ENCODE results near the gene GIT2. TPM values are rescaled to one million over a fixed set of nuclear protein-coding genes. Genes with fewer than 3 reads are reported as not detected.

The GIT2 gene
- 37.6 TPM for total RNA-seq

DNA sequence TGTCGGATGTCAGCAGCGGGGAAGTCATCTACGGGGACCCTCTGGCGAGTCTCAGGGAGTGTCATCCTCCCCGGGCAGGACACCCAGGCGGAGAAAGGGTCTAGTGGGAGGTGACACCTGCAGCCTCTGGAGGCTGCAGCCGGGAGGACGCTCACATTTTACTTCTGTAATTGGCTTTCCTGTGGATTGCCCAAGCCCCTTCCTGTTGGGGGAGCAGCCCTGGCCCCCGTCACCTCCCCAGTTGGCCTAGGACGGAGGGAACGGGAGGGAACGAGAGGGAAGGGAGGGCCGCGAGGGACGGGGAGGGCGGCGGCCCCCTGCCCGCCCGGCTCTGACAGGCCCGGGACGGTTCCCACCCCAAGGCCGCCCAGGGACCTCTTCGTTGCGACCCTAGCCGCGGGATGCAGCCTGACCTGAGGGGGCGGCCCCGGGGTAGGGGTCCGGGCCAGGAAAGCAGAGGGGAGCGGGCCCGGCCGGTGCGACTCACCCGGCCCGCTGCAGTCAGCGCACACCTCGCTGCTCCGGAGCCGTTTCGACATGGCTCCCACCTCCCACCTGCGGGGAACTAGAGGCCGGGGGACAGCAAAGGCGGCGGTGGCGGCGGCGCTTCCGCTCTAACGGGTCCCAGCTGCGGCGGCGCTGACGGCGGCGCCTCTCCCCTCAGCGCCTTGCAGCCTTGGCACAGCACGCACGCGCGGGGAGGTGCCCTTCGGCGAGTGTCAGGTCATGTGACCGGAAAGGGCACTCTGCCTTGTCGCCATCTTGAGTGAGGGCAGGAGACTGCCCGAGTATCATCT lies at the start of gene GIT2:
GIT2 (minus strand) TSS at position 683 of the 797 bp plus-strand sequence; CDS start at position 539, 144 bp downstream.
- Histone ChIP-seq H3K9ac (ENCODE audit: low read depth in 1 of 3, low read length in 3 of 3) (peak within 1 kb of the TSS; percentile 84 to 92 (median 88)), H3K27me3 (ENCODE audit: control insufficient read depth in 3 of 3, insufficient read depth in 3 of 3, low read length in 3 of 3) (no peaks in the 10 kb centered on the region), H3K36me3 (ENCODE audit: control insufficient read depth in 3 of 3, insufficient read depth in 3 of 3, low read length in 3 of 3) (peaks cover 3 to 7% (median 4%) of the 10 kb centered on the region in 3 donors), H3K27ac (ENCODE audit: low read depth, low read length) (peak within 1 kb of the TSS; percentile 57), H3K4me3 (ENCODE audit: low read length in 3 of 3) (peak within 1 kb of the TSS; percentile 86 to 90 (median 89)), H3K4me1 (ENCODE audit: control insufficient read depth in 3 of 3, insufficient read depth in 3 of 3, low read length in 3 of 3) (peaks cover 26 to 33% (median 27%) of the 10 kb centered on the region in 3 donors), H3K9me3 (ENCODE audit: control insufficient read depth in 3 of 3, low read length in 3 of 3) (no peaks in the 10 kb centered on the region)

- Histone ChIP-seq H3K4me1 (ENCODE audit: control insufficient read depth in 3 of 3, insufficient read depth in 3 of 3, low read length in 3 of 3) (peaks cover 17 to 47% (median 41%) of the 10 kb centered on the region in 3 donors), H3K27me3 (ENCODE audit: control insufficient read depth in 3 of 3, insufficient read depth in 3 of 3, low read length in 3 of 3) (no peaks in the 10 kb centered on the region), H3K9me3 (ENCODE audit: control insufficient read depth in 3 of 3, low read length in 3 of 3) (no peaks in the 10 kb centered on the region), H3K36me3 (ENCODE audit: control insufficient read depth in 3 of 3, insufficient read depth in 3 of 3, low read length in 3 of 3) (peaks cover 4 to 12% (median 7%) of the 10 kb centered on the region in 3 donors), H3K4me3 (ENCODE audit: low read length in 3 of 3) (peak overlapping the region in 1 of 3 donors; percentile 29), H3K27ac (ENCODE audit: low read depth, low read length) (peak overlapping the region; percentile 81), H3K9ac (ENCODE audit: low read depth in 1 of 3, low read length in 3 of 3) (peak overlapping the region; percentile 34 to 64 (median 63))
Observed at GRCh38 chr12:110042264-110042663, 46.1 kb upstream of the GIT2 start.

DNA sequence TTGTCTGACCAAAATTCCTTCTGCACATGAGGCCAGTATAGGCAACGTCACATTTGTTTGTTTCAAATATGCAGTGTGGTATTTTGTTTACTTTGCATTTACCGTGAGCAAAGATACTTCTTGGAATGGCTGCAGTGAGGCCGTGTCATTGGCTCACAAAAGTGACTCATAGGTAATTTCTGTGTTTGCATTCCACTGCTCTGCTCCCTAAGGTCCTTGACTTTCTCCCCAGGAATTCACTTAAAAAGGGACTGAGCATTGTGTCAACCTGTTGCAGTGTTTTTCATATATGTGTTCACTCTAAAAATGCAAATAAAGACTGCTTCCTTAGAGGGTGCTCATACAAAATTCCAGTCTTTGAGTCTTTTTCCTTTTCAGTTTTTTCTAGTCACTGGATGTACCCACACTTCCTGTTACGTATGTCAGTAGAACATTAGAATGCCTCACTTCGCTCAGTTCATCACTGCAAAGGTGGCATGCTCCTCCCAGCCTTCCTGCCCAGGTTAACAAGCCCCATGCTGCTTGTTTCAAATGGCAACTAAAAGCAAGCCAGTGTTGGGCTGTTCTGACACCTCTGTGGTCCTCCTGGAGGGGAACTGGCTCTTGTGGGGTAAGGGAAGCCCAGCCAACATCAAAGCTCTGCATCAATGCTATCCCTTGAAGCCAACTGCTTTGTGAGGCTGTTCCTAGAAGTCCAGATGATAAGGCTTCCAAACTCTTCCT lies 43.1 kb upstream of the GIT2 start:
- H3K9me3 ChIP-seq (ENCODE audit: control insufficient read depth in 3 of 3, low read length in 3 of 3): no peaks in the 10 kb centered on the region
- no peaks in the 10 kb centered on the region for H3K27me3 ChIP-seq (ENCODE audit: control insufficient read depth in 3 of 3, insufficient read depth in 3 of 3, low read length in 3 of 3)
- H3K4me3 ChIP-seq (ENCODE audit: low read length in 3 of 3): no peak overlapping the region
- H3K4me1 ChIP-seq (ENCODE audit: control insufficient read depth in 3 of 3, insufficient read depth in 3 of 3, low read length in 3 of 3): peaks cover 17 to 46% (median 41%) of the 10 kb centered on the region in 3 donors
- no peak overlapping the region for H3K9ac ChIP-seq (ENCODE audit: low read depth in 1 of 3, low read length in 3 of 3)
- peak overlapping the region; percentile 36 for H3K27ac ChIP-seq (ENCODE audit: low read depth, low read length)
- H3K36me3 ChIP-seq (ENCODE audit: control insufficient read depth in 3 of 3, insufficient read depth in 3 of 3, low read length in 3 of 3): peaks cover 13 to 21% (median 17%) of the 10 kb centered on the region in 3 donors

DNA sequence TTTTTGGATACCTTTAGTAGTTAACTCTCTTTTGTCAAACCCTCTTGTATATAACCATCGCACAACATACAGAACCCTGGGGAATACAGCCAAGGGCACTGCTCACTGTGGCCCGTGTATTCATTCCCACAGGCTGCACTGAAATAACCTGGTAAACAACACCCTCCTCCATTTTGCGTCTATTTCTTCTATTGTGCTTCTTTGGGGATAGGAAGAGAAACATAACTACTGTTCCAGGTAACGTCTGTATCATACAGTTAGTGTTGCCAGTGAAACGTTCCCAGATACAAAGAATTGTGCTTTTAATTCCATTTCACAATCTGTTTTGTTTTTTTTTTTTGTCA lies 42.5 kb upstream of the GIT2 start:
- no peaks in the 10 kb centered on the region for H3K9me3 ChIP-seq (ENCODE audit: control insufficient read depth in 3 of 3, low read length in 3 of 3)
- H3K27ac ChIP-seq (ENCODE audit: low read depth, low read length): peak overlapping the region; percentile 36
- no peak overlapping the region for H3K4me3 ChIP-seq (ENCODE audit: low read length in 3 of 3)
- peaks cover 17 to 46% (median 41%) of the 10 kb centered on the region in 3 donors for H3K4me1 ChIP-seq (ENCODE audit: control insufficient read depth in 3 of 3, insufficient read depth in 3 of 3, low read length in 3 of 3)
- no peaks in the 10 kb centered on the region for H3K27me3 ChIP-seq (ENCODE audit: control insufficient read depth in 3 of 3, insufficient read depth in 3 of 3, low read length in 3 of 3)
- H3K9ac ChIP-seq (ENCODE audit: low read depth in 1 of 3, low read length in 3 of 3): no peak overlapping the region
- H3K36me3 ChIP-seq (ENCODE audit: control insufficient read depth in 3 of 3, insufficient read depth in 3 of 3, low read length in 3 of 3): peaks cover 16 to 26% (median 22%) of the 10 kb centered on the region in 3 donors

DNA sequence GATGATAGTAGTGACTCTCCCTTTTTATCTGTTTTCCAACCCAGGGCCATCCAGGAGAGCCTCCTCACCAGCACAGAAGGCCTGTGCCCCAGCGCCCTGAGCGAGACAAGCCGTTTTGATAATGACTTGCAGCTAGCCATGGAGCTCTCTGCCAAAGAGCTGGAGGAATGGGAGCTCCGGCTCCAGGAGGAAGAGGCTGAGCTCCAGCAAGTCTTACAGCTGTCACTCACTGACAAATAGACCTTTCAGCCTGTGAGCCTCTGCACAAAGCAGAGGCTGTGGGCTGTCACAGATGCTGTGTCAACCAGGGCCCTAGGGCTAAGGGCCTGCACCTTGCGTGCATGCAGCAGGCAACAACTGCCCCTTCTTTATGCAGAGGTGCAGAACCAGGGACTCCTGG lies 41.1 kb upstream of the GIT2 start:
- no peak overlapping the region for H3K9ac ChIP-seq (ENCODE audit: low read depth in 1 of 3, low read length in 3 of 3)
- H3K4me1 ChIP-seq (ENCODE audit: control insufficient read depth in 3 of 3, insufficient read depth in 3 of 3, low read length in 3 of 3): peaks cover 10 to 38% (median 30%) of the 10 kb centered on the region in 3 donors
- no peaks in the 10 kb centered on the region for H3K27me3 ChIP-seq (ENCODE audit: control insufficient read depth in 3 of 3, insufficient read depth in 3 of 3, low read length in 3 of 3)
- H3K4me3 ChIP-seq (ENCODE audit: low read length in 3 of 3): no peak overlapping the region
- peaks cover 18 to 31% (median 29%) of the 10 kb centered on the region in 3 donors for H3K36me3 ChIP-seq (ENCODE audit: control insufficient read depth in 3 of 3, insufficient read depth in 3 of 3, low read length in 3 of 3)
- peak overlapping the region; percentile 53 for H3K27ac ChIP-seq (ENCODE audit: low read depth, low read length)
- no peaks in the 10 kb centered on the region for H3K9me3 ChIP-seq (ENCODE audit: control insufficient read depth in 3 of 3, low read length in 3 of 3)

DNA sequence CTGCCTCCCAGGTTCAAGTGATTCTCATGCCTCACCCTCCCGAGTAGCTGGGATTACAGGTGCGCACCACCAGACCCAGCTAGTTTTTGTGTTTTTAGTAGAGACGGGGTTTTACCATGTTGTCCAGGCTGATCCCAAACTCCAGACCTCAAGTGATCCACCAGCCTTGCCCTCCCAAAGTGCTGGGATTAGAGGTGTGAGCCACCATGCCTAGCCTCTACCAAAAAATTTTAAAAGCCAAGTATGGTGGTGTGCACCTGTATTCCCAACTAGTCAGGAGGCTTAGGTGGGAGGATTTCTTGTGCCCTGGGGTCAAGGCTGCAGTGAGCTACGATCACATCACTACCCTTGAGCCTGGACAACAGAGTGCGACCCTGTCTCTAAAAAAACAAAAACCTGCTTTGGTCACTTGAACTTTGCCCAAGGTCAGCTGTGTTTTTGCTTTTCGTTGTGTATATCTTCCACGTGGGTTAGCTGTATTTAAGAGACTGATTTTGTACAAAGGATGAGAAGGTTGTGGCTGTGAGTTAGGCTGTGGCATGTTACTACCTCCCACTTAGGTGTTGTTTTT lies 39.5 kb upstream of the GIT2 start:
- peaks cover 0 to 24% (median 21%) of the 10 kb centered on the region in 3 donors for H3K4me1 ChIP-seq (ENCODE audit: control insufficient read depth in 3 of 3, insufficient read depth in 3 of 3, low read length in 3 of 3)
- peaks cover 20 to 39% (median 32%) of the 10 kb centered on the region in 3 donors for H3K36me3 ChIP-seq (ENCODE audit: control insufficient read depth in 3 of 3, insufficient read depth in 3 of 3, low read length in 3 of 3)
- H3K9ac ChIP-seq (ENCODE audit: low read depth in 1 of 3, low read length in 3 of 3): no peak overlapping the region
- H3K9me3 ChIP-seq (ENCODE audit: control insufficient read depth in 3 of 3, low read length in 3 of 3): no peaks in the 10 kb centered on the region
- no peak overlapping the region for H3K4me3 ChIP-seq (ENCODE audit: low read length in 3 of 3)
- no peaks in the 10 kb centered on the region for H3K27me3 ChIP-seq (ENCODE audit: control insufficient read depth in 3 of 3, insufficient read depth in 3 of 3, low read length in 3 of 3)
- H3K27ac ChIP-seq (ENCODE audit: low read depth, low read length): no peak overlapping the region

GRCh38 chr12:110033888-110034287 lies 37.7 kb upstream of the GIT2 start:
- Histone ChIP-seq H3K27ac (ENCODE audit: low read depth, low read length) (no peak overlapping the region), H3K9ac (ENCODE audit: low read depth in 1 of 3, low read length in 3 of 3) (no peak overlapping the region), H3K4me1 (ENCODE audit: control insufficient read depth in 3 of 3, insufficient read depth in 3 of 3, low read length in 3 of 3) (peaks cover 0 to 12% (median 11%) of the 10 kb centered on the region in 3 donors), H3K9me3 (ENCODE audit: control insufficient read depth in 3 of 3, low read length in 3 of 3) (no peaks in the 10 kb centered on the region), H3K27me3 (ENCODE audit: control insufficient read depth in 3 of 3, insufficient read depth in 3 of 3, low read length in 3 of 3) (no peaks in the 10 kb centered on the region), H3K4me3 (ENCODE audit: low read length in 3 of 3) (no peak overlapping the region), H3K36me3 (ENCODE audit: control insufficient read depth in 3 of 3, insufficient read depth in 3 of 3, low read length in 3 of 3) (peaks cover 27 to 54% (median 40%) of the 10 kb centered on the region in 3 donors)

GRCh38 chr12:110029290-110029815 lies 33.2 kb upstream of the GIT2 start:
- Histone ChIP-seq H3K4me3 (ENCODE audit: low read length in 3 of 3) (no peak overlapping the region), H3K36me3 (ENCODE audit: control insufficient read depth in 3 of 3, insufficient read depth in 3 of 3, low read length in 3 of 3) (peaks cover 23 to 50% (median 49%) of the 10 kb centered on the region in 3 donors)

DNA sequence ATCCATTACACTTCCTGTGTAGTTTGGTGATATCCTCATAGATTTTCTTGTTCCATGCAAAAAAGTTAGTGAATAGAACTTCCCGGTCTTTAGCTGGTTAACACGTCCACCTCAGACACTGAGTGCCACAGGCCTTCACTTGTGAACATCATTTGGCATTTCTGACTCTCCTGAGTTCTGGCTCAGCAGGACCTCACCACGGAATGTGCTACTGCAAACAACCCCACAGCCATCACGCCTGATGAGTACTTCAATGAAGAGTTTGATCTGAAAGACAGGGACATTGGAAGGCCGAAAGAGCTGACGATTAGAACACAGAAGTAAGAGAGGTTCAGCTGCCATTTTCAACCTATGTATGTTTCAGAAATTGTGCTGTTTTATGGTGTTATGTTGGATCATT lies 32.2 kb upstream of the GIT2 start:
- H3K27me3 ChIP-seq (ENCODE audit: control insufficient read depth in 3 of 3, insufficient read depth in 3 of 3, low read length in 3 of 3): no peaks in the 10 kb centered on the region

More at GRCh38 chr12:110029290-110029815, 33.2 kb upstream of the GIT2 start:
- H3K9ac ChIP-seq (ENCODE audit: low read depth in 1 of 3, low read length in 3 of 3): no peak overlapping the region
- H3K27me3 ChIP-seq (ENCODE audit: control insufficient read depth in 3 of 3, insufficient read depth in 3 of 3, low read length in 3 of 3): no peaks in the 10 kb centered on the region
- peaks cover 2 to 7% (median 4%) of the 10 kb centered on the region in 3 donors for H3K4me1 ChIP-seq (ENCODE audit: control insufficient read depth in 3 of 3, insufficient read depth in 3 of 3, low read length in 3 of 3)
- H3K9me3 ChIP-seq (ENCODE audit: control insufficient read depth in 3 of 3, low read length in 3 of 3): no peaks in the 10 kb centered on the region
- H3K27ac ChIP-seq (ENCODE audit: low read depth, low read length): no peak overlapping the region

More for the DNA sequence above, 32.2 kb upstream of the GIT2 start:
- no peaks in the 10 kb centered on the region for H3K9me3 ChIP-seq (ENCODE audit: control insufficient read depth in 3 of 3, low read length in 3 of 3)
- no peak overlapping the region for H3K9ac ChIP-seq (ENCODE audit: low read depth in 1 of 3, low read length in 3 of 3)
- peaks cover 19 to 47% (median 44%) of the 10 kb centered on the region in 3 donors for H3K36me3 ChIP-seq (ENCODE audit: control insufficient read depth in 3 of 3, insufficient read depth in 3 of 3, low read length in 3 of 3)
- peaks cover 13 to 14% (median 13%) of the 10 kb centered on the region in 3 donors for H3K4me1 ChIP-seq (ENCODE audit: control insufficient read depth in 3 of 3, insufficient read depth in 3 of 3, low read length in 3 of 3)
- H3K27ac ChIP-seq (ENCODE audit: low read depth, low read length): no peak overlapping the region
- no peak overlapping the region for H3K4me3 ChIP-seq (ENCODE audit: low read length in 3 of 3)

Measured in skeletal muscle tissue (tissue), 4 donors.